ENCODE data around the gene CNN1.
"Not testable (repeated sequence)": the region's sequence is repeated elsewhere in the genome, so short reads cannot be mapped to it uniquely, and the experiment has no call there.

Gene CNN1

GRCh38 chr19:11564082-11564807 is 25.6 kb downstream of the CNN1 start:
- not testable (repeated sequence) for DNase-seq (ENCODE audit: low read depth in 2 of 2)

- DNase-seq (ENCODE audit: low read depth in 2 of 2): not testable (repeated sequence)
Measured at GRCh38 chr19:11565649-11565980, 27.0 kb downstream of the CNN1 start.

- no peak for DNase-seq (ENCODE audit: low read depth in 2 of 2)
Measured at GRCh38 chr19:11566164-11566563, 27.5 kb downstream of the CNN1 start.

- no peak for DNase-seq (ENCODE audit: low read depth in 2 of 2)
Measured at GRCh38 chr19:11570039-11570462, 31.4 kb downstream of the CNN1 start.

GRCh38 chr19:11573354-11573753 is 34.7 kb downstream of the CNN1 start:
- not testable (repeated sequence) for DNase-seq (ENCODE audit: low read depth in 2 of 2)

GRCh38 chr19:11573763-11574162 is 35.1 kb downstream of the CNN1 start:
- DNase-seq (ENCODE audit: low read depth in 2 of 2): not testable (repeated sequence)

GRCh38 chr19:11574689-11575088 is 36.0 kb downstream of the CNN1 start:
- no peak for DNase-seq (ENCODE audit: low read depth in 2 of 2)

GRCh38 chr19:11576227-11576626 is 37.6 kb downstream of the CNN1 start:
- DNase-seq (ENCODE audit: low read depth in 2 of 2): no peak

GRCh38 chr19:11577451-11578257 is 39.0 kb downstream of the CNN1 start, which contains the start of gene ACP5:
TSS of gene ACP5 (minus strand) at chr19:11577645. CDS start at chr19:11577317, 328 bp downstream.
- DNase-seq (ENCODE audit: low read depth in 2 of 2): no peak

GRCh38 chr19:11578258-11579142 is 39.8 kb downstream of the CNN1 start:
- no peak for DNase-seq (ENCODE audit: low read depth in 2 of 2)

GRCh38 chr19:11580116-11580515 is 41.5 kb downstream of the CNN1 start:
- DNase-seq (ENCODE audit: low read depth in 2 of 2): no peak

GRCh38 chr19:11581740-11582139 is 43.1 kb downstream of the CNN1 start:
- DNase-seq (ENCODE audit: low read depth in 2 of 2): no peak

GRCh38 chr19:11586331-11586730 is 47.7 kb downstream of the CNN1 start:
- DNase-seq (ENCODE audit: low read depth in 2 of 2): no peak

- DNase-seq (ENCODE audit: low read depth in 2 of 2): peak; percentile 30 to 41
Measured at GRCh38 chr19:11587302-11587974, 48.8 kb downstream of the CNN1 start.

GRCh38 chr19:11587975-11588631 is 49.5 kb downstream of the CNN1 start:
- DNase-seq (ENCODE audit: low read depth in 2 of 2): no peak

- no peak for DNase-seq (ENCODE audit: low read depth in 2 of 2)
Measured at GRCh38 chr19:11594084-11594483, 55.4 kb downstream of the CNN1 start.

GRCh38 chr19:11596156-11596555 is 57.5 kb downstream of the CNN1 start:
- DNase-seq (ENCODE audit: low read depth in 2 of 2): no peak

- DNase-seq (ENCODE audit: low read depth in 2 of 2): peak; percentile 91 to 96
Measured at GRCh38 chr19:11597202-11598102, 58.8 kb downstream of the CNN1 start, which contains the start of gene ZNF627. TSS of gene ZNF627 (plus strand) at chr19:11597483. CDS start at chr19:11597628, 145 bp downstream.

- DNase-seq (ENCODE audit: low read depth in 2 of 2): no peak
Measured at GRCh38 chr19:11598103-11598483, 59.4 kb downstream of the CNN1 start.

- DNase-seq (ENCODE audit: low read depth in 2 of 2): no peak
Measured at GRCh38 chr19:11598746-11599145, 60.1 kb downstream of the CNN1 start.

Data from stimulated activated CD8-positive, alpha-beta memory T cell treated with anti-CD3 and anti-CD28 coated beads, Interleukin-15, amount 100 ng/mL, for 4 hours (primary cell).